Endothelial cell of umbilical vein (primary cell): Measurements from ENCODE around the gene TMX1. TPM values are rescaled to one million over a fixed set of nuclear protein-coding genes. Genes with fewer than 3 reads are reported as not detected.

Source experiments
- BruUV-seq: library from RNA; stranded (reverse); fragments of 400-500 nt; replicated peaks from 2 replicates; lab custom pipeline; 2021; lab: Mats Ljungman, UMichigan
- CTCF ChIA-PET: fragments of 300-600, 350-600 bp; sonication (Branson Sonifier 250); formaldehyde crosslinking; loops from one replicate; lab custom pipeline; 2021; ENCODE audit warnings: antibody characterized with exemption, inconsistent platforms; lab: Charles Lee
- POLR2A ChIA-PET: fragments of 300-600, 350-600 bp; sonication (Branson Sonifier 250); formaldehyde crosslinking; loops from one replicate; lab custom pipeline; 2021; ENCODE audit warnings: antibody characterized with exemption, inconsistent platforms; lab: Charles Lee
- DNase-seq: peaks from one replicate; pipeline ENCODE4 v3.0.0-alpha.2; 2011; ENCODE audit warnings: low read depth, low spot score
- FAIRE-seq: peaks from 2 replicates; lab custom pipeline; 2011; peaks lifted over from hg19 to GRCh38; lab: Jason Lieb, UNC
- H2AFZ ChIP-seq: 2 replicates; pipeline ENCODE4 v1.6.0; 2012; ENCODE audit warnings: low read depth, low read length, control low read depth, inconsistent platforms
- H3K27ac ChIP-seq: 2 replicates; pipeline ENCODE4 v1.5.1; 2011; ENCODE audit warnings: low read depth, mild to moderate bottlenecking, control low read depth, low read length, moderate library complexity; ENCODE audit not compliant: insufficient read depth
- H3K27me3 ChIP-seq, 2 experiments: 2 replicates each; pipeline versions ENCODE4 v1.6.0 to v1.6.1; 2011; ENCODE audit warnings: low read length in 2 of 2, mixed read lengths in 1 of 2; ENCODE audit not compliant: control insufficient read depth in 2 of 2, insufficient read depth in 2 of 2
- H3K36me3 ChIP-seq, 2 experiments: 2 replicates in 1 of 2; 3 replicates in 1 of 2; pipeline ENCODE4 v1.5.1; 2011; ENCODE audit warnings: low read length in 2 of 2, mild to moderate bottlenecking in 1 of 2, moderate library complexity in 1 of 2; ENCODE audit not compliant: control insufficient read depth in 2 of 2, insufficient read depth in 2 of 2; ENCODE audit errors: extremely low read depth in 1 of 2
- H3K4me1 ChIP-seq: 3 replicates; pipeline ENCODE4 v1.5.1; 2011; ENCODE audit warnings: mild to moderate bottlenecking, low read length; ENCODE audit not compliant: control insufficient read depth, insufficient read depth; ENCODE audit errors: extremely low read depth
- H3K4me2 ChIP-seq: 2 replicates; pipeline ENCODE4 v1.6.1; 2011; ENCODE audit warnings: low read length, control low read depth, mixed read lengths; ENCODE audit not compliant: insufficient read depth
- H3K4me3 ChIP-seq, 3 experiments: fragments of 200-600 bp in 1 of 3; sonication (generic), shearing (Covaris generic) in 1 of 3; replicated peaks in 1 of 3; 2 replicates each; pipeline ENCODE4 v1.5.1; 2011 to 2016; ENCODE audit warnings: control low read depth in 3 of 3, low read length in 3 of 3, mild to moderate bottlenecking in 2 of 3, inconsistent platforms in 1 of 3, low read depth in 1 of 3, moderate library complexity in 1 of 3; ENCODE audit not compliant: insufficient read depth in 1 of 3
- H3K79me2 ChIP-seq: 2 replicates; pipeline ENCODE4 v1.6.0; 2012; ENCODE audit warnings: low read length, inconsistent platforms; ENCODE audit not compliant: control insufficient read depth, insufficient read depth
- H3K9ac ChIP-seq: replicated peaks from 2 replicates; pipeline ENCODE3; 2011; ENCODE audit warnings: low read length, control low read depth; ENCODE audit not compliant: insufficient read depth; ENCODE audit errors: extremely low read depth
- H3K9me1 ChIP-seq: replicated peaks from 3 replicates; pipeline ENCODE4 v1.6.0; 2011; ENCODE audit warnings: mild to moderate bottlenecking, low read length; ENCODE audit not compliant: control insufficient read depth, insufficient read depth; ENCODE audit errors: extremely low read depth
- H3K9me3 ChIP-seq: replicated peaks from 2 replicates; pipeline ENCODE4 v1.5.1; 2012; ENCODE audit warnings: low read length, inconsistent platforms; ENCODE audit not compliant: control insufficient read depth, insufficient read depth
- H4K20me1 ChIP-seq: replicated peaks from 2 replicates; pipeline ENCODE3; 2011; ENCODE audit warnings: mild to moderate bottlenecking, low read length; ENCODE audit not compliant: control insufficient read depth, insufficient read depth; ENCODE audit errors: extremely low read depth
- EZH2 ChIP-seq: IDR thresholded peaks from 2 replicates; pipeline ENCODE4 v1.6.1; 2012; ENCODE audit warnings: borderline replicate concordance, low read depth, mild to moderate bottlenecking, moderate library complexity, low read length, inconsistent platforms; ENCODE audit not compliant: severe bottlenecking
- FOS ChIP-seq: IDR thresholded peaks from 2 replicates; pipeline ENCODE4 v1.6.1; 2011; ENCODE audit warnings: mild to moderate bottlenecking, low read length, moderate library complexity, borderline replicate concordance; ENCODE audit not compliant: insufficient read depth
- GATA2 ChIP-seq: IDR thresholded peaks from 2 replicates; pipeline ENCODE4 v1.7.0; 2011; ENCODE audit warnings: low read depth, mild to moderate bottlenecking, moderate library complexity, mixed read lengths, low read length; ENCODE audit not compliant: insufficient read length, insufficient read depth
- JUN ChIP-seq: IDR thresholded peaks from 2 replicates; pipeline ENCODE4 v1.6.1; 2011; ENCODE audit warnings: borderline replicate concordance, low read depth; ENCODE audit not compliant: insufficient read length, insufficient read depth
- MYC ChIP-seq: IDR thresholded peaks from one replicate; pipeline ENCODE4 v1.6.1; 2011; ENCODE audit warnings: mild to moderate bottlenecking, low read depth, low read length
- POLR2A ChIP-seq: IDR thresholded peaks from 2 replicates; pipeline ENCODE4 v1.6.1; 2012; ENCODE audit warnings: low read depth, mild to moderate bottlenecking, control low read depth, low read length
- POLR2AphosphoS5 ChIP-seq: IDR thresholded peaks from 2 replicates; pipeline ENCODE4 v1.6.1; 2012; ENCODE audit warnings: low read depth, mild to moderate bottlenecking, control low read depth, low read length, moderate library complexity; ENCODE audit not compliant: insufficient read depth
- dilution Hi-C: fragments of 300-500 bp; cut with MboI; formaldehyde crosslinking; loops from one replicate; pipeline ENCODE4 v1.15.0; 2019; ENCODE audit warnings: low sequenced_read_pairs; ENCODE audit not compliant: extremely low pct_ligation_motif_present
- intact Hi-C: fragments of 100-400 bp; cut with micrococcal nuclease; formaldehyde crosslinking; loops from one replicate; pipeline ENCODE4 v1.10.0; 2022
- polyA plus RNA-seq, 4 experiments: library from polyadenylated mRNA; depleted of rRNA in 3 of 4; stranded (reverse) in 3 of 4; unstranded in 1 of 4; fragments of >200 nt; gene quantifications; 2 replicates each; pipeline versions ENCODE4 v1.2.1 to v1.2.3, GENCODE V29; 2011 to 2012; ENCODE audit warnings: missing spikeins in 1 of 4
- total RNA-seq: library from RNA; stranded (reverse); gene quantifications from 2 replicates; pipeline ENCODE4 v1.2.3, GENCODE V29; 2021
- TF ChIP-seq, protein P1 (sequence below): IDR thresholded peaks from 2 replicates; pipeline ENCODE4 v1.6.1; 2011; ENCODE audit not compliant: insufficient read depth, insufficient read length
- TF ChIP-seq, protein P2 (sequence below), 2 donors: IDR thresholded peaks; 1 replicate in 1 of 2; 2 replicates in 1 of 2; pipeline ENCODE4 v1.5.1; 2011; ENCODE audit warnings: low read length in 2 of 2, mild to moderate bottlenecking in 2 of 2, moderate library complexity in 2 of 2, control low read depth in 1 of 2, inconsistent platforms in 1 of 2, low read depth in 1 of 2; ENCODE audit not compliant: insufficient read depth in 1 of 2; ENCODE audit errors: extremely low read depth in 1 of 2

TMX1 gene
- total and polyA plus RNA-seq, 2 donors (not counting 3 experiments of a cell fraction or from before 2014, with no cell fraction given) = 11.4 to 41.9 TPM

DNA sequence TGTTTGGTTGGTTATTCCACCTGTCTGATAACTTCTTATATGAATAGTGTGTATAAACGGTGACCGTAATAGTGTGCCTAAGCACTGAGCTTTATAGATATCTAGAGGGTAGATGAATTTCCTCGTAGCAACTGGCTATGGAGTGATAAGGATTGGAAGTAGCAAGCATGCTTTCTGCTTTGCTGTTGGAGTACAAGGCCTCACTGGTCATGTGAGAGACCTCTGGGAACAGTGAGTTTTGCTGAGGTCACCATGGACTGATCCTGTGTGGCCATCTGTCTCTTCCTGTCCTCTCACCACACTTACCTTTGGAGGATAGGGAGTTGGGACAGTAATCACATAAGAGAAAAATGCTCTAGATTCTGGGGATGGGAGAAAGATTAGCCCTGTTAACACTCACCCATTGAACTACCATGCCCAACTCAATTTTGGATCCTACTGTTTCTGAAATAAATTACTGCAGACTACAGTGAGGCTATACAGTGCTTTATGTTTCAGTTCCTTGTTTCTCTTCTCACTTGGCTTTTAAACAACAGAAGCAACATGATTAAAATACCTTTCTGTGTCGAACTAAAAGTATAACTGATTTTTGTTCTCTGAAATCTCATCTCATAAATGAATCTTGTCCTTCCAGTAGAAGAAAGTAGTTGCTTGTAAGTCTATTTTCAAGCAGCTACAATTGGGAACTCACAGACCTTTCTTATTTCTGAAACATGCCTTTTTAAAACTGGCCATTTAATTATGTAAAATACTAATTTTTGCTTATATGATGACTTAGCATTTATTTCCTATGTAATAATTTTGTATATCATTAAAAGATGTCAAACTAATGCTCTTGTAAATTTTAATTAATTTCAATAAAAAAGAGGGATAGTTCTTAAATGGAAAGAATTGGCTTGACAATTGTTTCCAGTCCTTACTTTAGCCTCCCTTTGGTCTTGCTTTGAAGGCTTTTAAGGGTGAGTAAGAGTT, 8.3 kb downstream of the TMX1 start:
- dilution Hi-C loops = no loop called here
- Histone ChIP-seq H3K4me2 (no peak overlapping the region), H2AFZ (no peak overlapping the region), H3K4me3 (no peak overlapping the region), H3K27ac (no peak overlapping the region), H3K79me2 (peaks cover 19% of the 10 kb centered on the region), H4K20me1 (no peaks in the 10 kb centered on the region), H3K4me1 (no peaks in the 10 kb centered on the region), H3K36me3 (peaks cover 0 to 13% of the 10 kb centered on the region in 2 experiments), H3K9me1 (no peaks in the 10 kb centered on the region), H3K9me3 (no peaks in the 10 kb centered on the region), H3K9ac (no peak overlapping the region), H3K27me3 (no peaks in the 10 kb centered on the region)
- CTCF ChIA-PET = interaction anchor here (1.2 to 1.7 kb wide), 2 partner anchors 528 kb away, joined by 3 read pairs; no protein-coding TSS in a partner anchor
- TF ChIP-seq EZH2 (no peak), FOS (no peak)
- TF ChIP-seq, protein P1, sequence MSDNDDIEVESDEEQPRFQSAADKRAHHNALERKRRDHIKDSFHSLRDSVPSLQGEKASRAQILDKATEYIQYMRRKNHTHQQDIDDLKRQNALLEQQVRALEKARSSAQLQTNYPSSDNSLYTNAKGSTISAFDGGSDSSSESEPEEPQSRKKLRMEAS = no peak
- POLR2A ChIA-PET = no interaction called here
- FAIRE-seq (no peak), DNase-seq (no peak)
- intact Hi-C loops = no loop called here
- BruUV-seq = no TSS peak

DNA sequence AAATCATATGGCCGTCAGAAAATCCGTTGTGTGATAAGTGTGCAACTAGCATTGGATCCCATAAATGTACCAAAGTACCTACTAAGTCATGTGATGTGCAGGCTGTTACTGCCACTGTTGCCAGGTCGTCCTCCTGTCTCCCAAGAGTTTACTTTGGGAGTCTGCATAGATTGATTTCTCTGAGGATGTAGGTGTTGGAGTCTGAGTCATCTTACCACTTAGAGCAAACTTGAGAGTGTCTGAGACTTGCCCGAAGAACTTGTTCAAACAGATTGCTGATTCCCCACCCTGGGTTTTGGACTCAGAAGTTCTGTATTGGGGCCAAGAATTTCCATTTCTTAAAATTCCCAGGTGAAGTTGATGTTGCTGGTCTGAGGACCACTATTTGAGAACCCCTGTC, 11.4 kb downstream of the TMX1 start:
- Histone ChIP-seq H3K9me3 (no peaks in the 10 kb centered on the region), H3K27me3 (no peaks in the 10 kb centered on the region), H2AFZ (no peak overlapping the region), H3K4me1 (no peaks in the 10 kb centered on the region), H3K9ac (no peak overlapping the region), H3K9me1 (no peaks in the 10 kb centered on the region), H3K79me2 (no peaks in the 10 kb centered on the region), H3K4me3 (no peak overlapping the region), H3K36me3 (peaks cover 0 to 13% of the 10 kb centered on the region in 2 experiments), H3K4me2 (no peak overlapping the region), H4K20me1 (no peaks in the 10 kb centered on the region), H3K27ac (no peak overlapping the region)
- POLR2A ChIA-PET = no interaction called here
- FAIRE-seq = no peak
- TF ChIP-seq MYC (no peak), JUN (no peak), POLR2A (no peak), EZH2 (no peak), FOS (no peak), GATA2 (no peak), POLR2AphosphoS5 (no peak)
- TF ChIP-seq, protein P1 = no peak
- TF ChIP-seq, protein P2, sequence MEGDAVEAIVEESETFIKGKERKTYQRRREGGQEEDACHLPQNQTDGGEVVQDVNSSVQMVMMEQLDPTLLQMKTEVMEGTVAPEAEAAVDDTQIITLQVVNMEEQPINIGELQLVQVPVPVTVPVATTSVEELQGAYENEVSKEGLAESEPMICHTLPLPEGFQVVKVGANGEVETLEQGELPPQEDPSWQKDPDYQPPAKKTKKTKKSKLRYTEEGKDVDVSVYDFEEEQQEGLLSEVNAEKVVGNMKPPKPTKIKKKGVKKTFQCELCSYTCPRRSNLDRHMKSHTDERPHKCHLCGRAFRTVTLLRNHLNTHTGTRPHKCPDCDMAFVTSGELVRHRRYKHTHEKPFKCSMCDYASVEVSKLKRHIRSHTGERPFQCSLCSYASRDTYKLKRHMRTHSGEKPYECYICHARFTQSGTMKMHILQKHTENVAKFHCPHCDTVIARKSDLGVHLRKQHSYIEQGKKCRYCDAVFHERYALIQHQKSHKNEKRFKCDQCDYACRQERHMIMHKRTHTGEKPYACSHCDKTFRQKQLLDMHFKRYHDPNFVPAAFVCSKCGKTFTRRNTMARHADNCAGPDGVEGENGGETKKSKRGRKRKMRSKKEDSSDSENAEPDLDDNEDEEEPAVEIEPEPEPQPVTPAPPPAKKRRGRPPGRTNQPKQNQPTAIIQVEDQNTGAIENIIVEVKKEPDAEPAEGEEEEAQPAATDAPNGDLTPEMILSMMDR (IDR thresholded peaks at IDR 0.05; ENCODE audit: extremely low read depth in 1 of 2, insufficient read depth in 1 of 2, low read depth in 1 of 2, low read length in 2 of 2) = no peak
- DNase-seq = no peak
- BruUV-seq = no TSS peak
- dilution Hi-C loops = no loop called here
- CTCF ChIA-PET = no interaction called here
- intact Hi-C loops = no loop called here
